CD4-positive, alpha-beta T cell treated with Interleukin-4 for 1 hour (primary cell): ENCODE results near the gene THBS4.
"Not testable (repeated sequence)": the region's sequence is repeated elsewhere in the genome, so short reads cannot be mapped to it uniquely, and the experiment has no call there.

Experiments
- DNase-seq, 2 donors: peaks; one replicate each; pipeline ENCODE4 v3.0.0-alpha.2; 2020 to 2022

The THBS4 gene

GRCh38 chr5:80077051-80077714, 42.0 kb downstream of the THBS4 start:
- no peak for DNase-seq

GRCh38 chr5:80078921-80079320, 43.8 kb downstream of the THBS4 start:
- no peak for DNase-seq

GRCh38 chr5:80082281-80082680, 47.1 kb downstream of the THBS4 start:
- DNase-seq, result no peak

- DNase-seq, result peak; percentile 46 to 48
Measured at GRCh38 chr5:80082731-80083100, 47.6 kb downstream of the THBS4 start.

GRCh38 chr5:80083101-80083890, 48.1 kb downstream of the THBS4 start:
- DNase-seq, result peak in 1 of 2 donors; percentile 65

GRCh38 chr5:80090884-80091166, 55.7 kb downstream of the THBS4 start:
- no peak for DNase-seq

GRCh38 chr5:80091792-80092192, 56.6 kb downstream of the THBS4 start:
- DNase-seq, result peak; percentile 34 to 78

- DNase-seq, result no peak
Measured at GRCh38 chr5:80092486-80093107, 57.4 kb downstream of the THBS4 start.

- DNase-seq, result no peak
Measured at GRCh38 chr5:80093796-80094195, 58.6 kb downstream of the THBS4 start.

- DNase-seq, result no peak
Measured at GRCh38 chr5:80094236-80094738, 59.1 kb downstream of the THBS4 start.

- no peak for DNase-seq
Measured at GRCh38 chr5:80097451-80097850, 62.3 kb downstream of the THBS4 start.

- DNase-seq, result no peak
Measured at GRCh38 chr5:80101993-80102392, 66.8 kb downstream of the THBS4 start.

- DNase-seq, result no peak
Measured at GRCh38 chr5:80103371-80103770, 68.2 kb downstream of the THBS4 start.

GRCh38 chr5:80105698-80106439, 70.7 kb downstream of the THBS4 start:
- no peak for DNase-seq

- no peak for DNase-seq
Measured at GRCh38 chr5:80106916-80107315, 71.8 kb downstream of the THBS4 start.

GRCh38 chr5:80109646-80110478, 74.7 kb downstream of the THBS4 start:
- DNase-seq, result no peak

GRCh38 chr5:80111376-80111990, 76.3 kb downstream of the THBS4 start:
- not testable (repeated sequence) for DNase-seq

GRCh38 chr5:80114860-80115259, 79.7 kb downstream of the THBS4 start:
- no peak for DNase-seq

GRCh38 chr5:80116000-80116399, 80.9 kb downstream of the THBS4 start:
- DNase-seq, result no peak

GRCh38 chr5:80116465-80116864, 81.3 kb downstream of the THBS4 start:
- no peak for DNase-seq

- DNase-seq, result no peak
Measured at GRCh38 chr5:80117446-80117845, 82.3 kb downstream of the THBS4 start.

- no peak for DNase-seq
Measured at GRCh38 chr5:80119372-80119771, 84.2 kb downstream of the THBS4 start.
